ENCODE results near the gene BCAS4. TPM values are rescaled to one million over a fixed set of nuclear protein-coding genes. Genes with fewer than 3 reads are reported as not detected.

The BCAS4 gene
- total RNA-seq, 3 donors from 2014 or later (not counting 1 experiment from before 2014, with no cell fraction given) = 7.7 to 13.5 (median 10.5) TPM

DNA sequence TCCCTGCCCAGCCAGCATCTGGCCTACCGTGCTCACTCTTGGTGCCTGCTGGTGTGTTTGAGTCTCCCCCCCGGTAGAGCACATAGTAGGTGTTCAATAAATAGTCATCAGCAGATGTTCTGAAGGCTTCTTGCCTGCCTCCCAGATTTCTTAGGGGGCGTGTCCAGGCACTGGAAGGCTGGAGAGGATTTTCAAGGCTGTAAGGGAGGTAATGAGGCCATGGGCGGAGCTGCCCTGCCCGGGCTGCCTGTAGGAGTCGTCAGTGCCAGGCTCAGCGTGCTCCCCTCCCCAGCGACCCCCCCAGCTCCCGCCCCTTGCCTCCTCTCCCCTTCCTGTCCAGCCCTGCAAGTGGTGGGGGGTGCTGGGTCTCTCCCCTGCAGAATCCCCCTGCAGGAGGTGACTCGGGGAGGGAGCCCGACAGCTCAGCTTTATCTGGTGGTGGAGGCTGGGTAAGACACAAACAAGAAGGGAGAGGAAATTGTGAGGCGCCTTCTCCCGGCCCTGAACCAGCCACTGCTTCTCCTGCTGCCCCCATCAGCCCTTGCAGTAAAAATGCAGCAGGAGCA, 55.9 kb downstream of the BCAS4 start:
- H3K27ac ChIP-seq (ENCODE audit: low read length) = no peak overlapping the region
- 57% methylated on average over 11 of the region's 13 CpGs for WGBS (ENCODE audit: insufficient coverage)
- peak in 1 of 2 donors; percentile 12 for DNase-seq
- peaks cover 10 to 27% of the 10 kb centered on the region in 2 donors for H3K4me1 Mint-ChIP-seq
- no peak overlapping the region for H3K27ac Mint-ChIP-seq
- no peaks in the 10 kb centered on the region for H3K36me3 Mint-ChIP-seq
- H3K4me1 ChIP-seq (ENCODE audit: control insufficient read depth, insufficient read depth, low read length) = peaks cover 9% of the 10 kb centered on the region
- H3K36me3 ChIP-seq (ENCODE audit: control insufficient read depth, insufficient read depth, low read length) = no peaks in the 10 kb centered on the region
- no peak for ATAC-seq
- no peaks in the 10 kb centered on the region for H3K9me3 Mint-ChIP-seq
- H3K9me3 ChIP-seq (ENCODE audit: control insufficient read depth, insufficient read depth, low read length) = no peaks in the 10 kb centered on the region
- TF ChIP-seq, protein P1, sequence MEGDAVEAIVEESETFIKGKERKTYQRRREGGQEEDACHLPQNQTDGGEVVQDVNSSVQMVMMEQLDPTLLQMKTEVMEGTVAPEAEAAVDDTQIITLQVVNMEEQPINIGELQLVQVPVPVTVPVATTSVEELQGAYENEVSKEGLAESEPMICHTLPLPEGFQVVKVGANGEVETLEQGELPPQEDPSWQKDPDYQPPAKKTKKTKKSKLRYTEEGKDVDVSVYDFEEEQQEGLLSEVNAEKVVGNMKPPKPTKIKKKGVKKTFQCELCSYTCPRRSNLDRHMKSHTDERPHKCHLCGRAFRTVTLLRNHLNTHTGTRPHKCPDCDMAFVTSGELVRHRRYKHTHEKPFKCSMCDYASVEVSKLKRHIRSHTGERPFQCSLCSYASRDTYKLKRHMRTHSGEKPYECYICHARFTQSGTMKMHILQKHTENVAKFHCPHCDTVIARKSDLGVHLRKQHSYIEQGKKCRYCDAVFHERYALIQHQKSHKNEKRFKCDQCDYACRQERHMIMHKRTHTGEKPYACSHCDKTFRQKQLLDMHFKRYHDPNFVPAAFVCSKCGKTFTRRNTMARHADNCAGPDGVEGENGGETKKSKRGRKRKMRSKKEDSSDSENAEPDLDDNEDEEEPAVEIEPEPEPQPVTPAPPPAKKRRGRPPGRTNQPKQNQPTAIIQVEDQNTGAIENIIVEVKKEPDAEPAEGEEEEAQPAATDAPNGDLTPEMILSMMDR (IDR thresholded peaks at IDR 0.05) = no peak
- no peak overlapping the region for H3K4me3 Mint-ChIP-seq
- no peaks in the 10 kb centered on the region for H3K27me3 Mint-ChIP-seq (ENCODE audit: low read depth in 2 of 2)
- intact Hi-C loops (cut with micrococcal nuclease) = no loop called here
- no peaks in the 10 kb centered on the region for H3K27me3 ChIP-seq (ENCODE audit: control insufficient read depth, insufficient read depth, low read length)
- H3K4me3 ChIP-seq (ENCODE audit: low read length) = no peak overlapping the region

DNA sequence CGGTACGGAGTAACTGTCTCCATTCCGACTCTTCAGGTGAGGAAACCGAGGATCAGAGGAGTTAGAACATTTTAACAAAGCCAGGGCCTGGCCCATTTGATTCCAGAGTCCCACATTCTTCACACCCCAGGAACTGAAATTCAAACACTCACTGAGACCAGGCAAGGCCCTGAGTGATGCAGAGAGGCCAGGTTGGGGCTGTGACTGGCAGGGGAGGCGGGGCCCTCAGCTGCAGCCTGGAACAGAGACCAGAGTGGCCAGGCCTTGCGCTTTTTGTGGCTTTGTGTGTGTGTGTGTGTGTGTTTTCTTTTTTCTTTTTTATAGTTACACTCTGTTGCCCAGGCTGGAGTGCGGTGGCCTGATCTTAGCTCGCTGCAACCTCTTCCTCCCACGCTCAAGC, 57.2 kb downstream of the BCAS4 start:
- H3K4me1 Mint-ChIP-seq = peaks cover 10 to 27% of the 10 kb centered on the region in 2 donors
- Histone ChIP-seq H3K4me1 (ENCODE audit: control insufficient read depth, insufficient read depth, low read length) (peaks cover 9% of the 10 kb centered on the region), H3K4me3 (ENCODE audit: low read length) (no peak overlapping the region), H3K9me3 (ENCODE audit: control insufficient read depth, insufficient read depth, low read length) (no peaks in the 10 kb centered on the region), H3K36me3 (ENCODE audit: control insufficient read depth, insufficient read depth, low read length) (no peaks in the 10 kb centered on the region), H3K27ac (ENCODE audit: low read length) (no peak overlapping the region), H3K27me3 (ENCODE audit: control insufficient read depth, insufficient read depth, low read length) (no peaks in the 10 kb centered on the region)
- H3K27me3 Mint-ChIP-seq (ENCODE audit: low read depth in 2 of 2) = no peaks in the 10 kb centered on the region
- H3K36me3 Mint-ChIP-seq = no peaks in the 10 kb centered on the region
- WGBS (ENCODE audit: insufficient coverage) = 97% methylated on average over 8 of the region's 9 CpGs
- intact Hi-C loops (cut with micrococcal nuclease) = no loop called here
- H3K9me3 Mint-ChIP-seq = no peaks in the 10 kb centered on the region
- no peak for ATAC-seq
- no peak overlapping the region for H3K27ac Mint-ChIP-seq
- TF ChIP-seq, protein P1 (IDR thresholded peaks at IDR 0.05) = no peak
- no peak overlapping the region for H3K4me3 Mint-ChIP-seq
- no peak for DNase-seq

DNA sequence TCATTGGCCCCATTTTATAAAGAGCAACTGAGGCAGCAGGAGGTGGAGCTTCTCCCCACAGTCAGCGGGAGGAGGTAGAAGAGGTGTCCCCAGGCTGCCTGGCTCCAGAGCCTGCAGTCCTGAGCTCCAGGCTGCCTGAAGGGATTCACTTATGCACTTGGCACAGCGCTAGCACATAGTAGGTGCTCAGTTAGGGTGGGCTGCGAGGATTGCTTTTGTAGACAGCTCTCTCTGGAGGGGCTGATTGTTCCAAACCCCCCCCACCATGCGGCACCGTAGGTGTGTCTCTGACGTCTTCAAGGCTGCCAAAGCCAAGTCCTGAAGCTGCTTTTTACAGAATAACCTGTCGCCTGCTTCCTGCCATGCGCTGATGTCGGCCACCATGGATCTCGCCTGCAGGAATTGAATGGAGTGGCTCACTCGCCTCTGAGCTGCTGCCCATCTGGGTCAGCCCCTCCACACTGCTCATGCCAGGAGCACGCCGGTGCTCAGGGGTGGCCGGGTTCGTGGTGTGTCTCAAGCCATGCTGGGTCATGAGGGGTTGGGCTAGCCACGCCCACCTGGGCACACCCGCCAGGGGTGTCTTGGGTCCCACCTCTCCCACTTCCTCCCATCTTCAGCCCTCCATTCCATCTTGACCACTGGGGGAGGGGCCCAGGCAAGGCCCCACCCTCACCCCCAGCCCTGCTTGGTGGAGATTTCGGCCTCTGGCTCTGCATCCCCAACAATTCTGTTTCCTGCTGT, 59.8 kb downstream of the BCAS4 start:
- H3K27ac Mint-ChIP-seq = no peak overlapping the region
- H3K27ac ChIP-seq (ENCODE audit: low read length) = no peak overlapping the region

More for the DNA sequence above, 59.8 kb downstream of the BCAS4 start:
- Histone ChIP-seq H3K4me3 (ENCODE audit: low read length) (no peak overlapping the region), H3K9me3 (ENCODE audit: control insufficient read depth, insufficient read depth, low read length) (no peaks in the 10 kb centered on the region), H3K27me3 (ENCODE audit: control insufficient read depth, insufficient read depth, low read length) (no peaks in the 10 kb centered on the region), H3K4me1 (ENCODE audit: control insufficient read depth, insufficient read depth, low read length) (no peaks in the 10 kb centered on the region), H3K36me3 (ENCODE audit: control insufficient read depth, insufficient read depth, low read length) (no peaks in the 10 kb centered on the region)
- Mint-ChIP-seq H3K4me1 (peaks cover 0 to 11% of the 10 kb centered on the region in 2 donors), H3K4me3 (no peak overlapping the region), H3K36me3 (no peaks in the 10 kb centered on the region), H3K9me3 (no peaks in the 10 kb centered on the region), H3K27me3 (ENCODE audit: low read depth in 2 of 2) (no peaks in the 10 kb centered on the region)
- intact Hi-C loops (cut with micrococcal nuclease) = no loop called here
- no peak for DNase-seq
- TF ChIP-seq, protein P1 (IDR thresholded peaks at IDR 0.05) = no peak
- WGBS (ENCODE audit: insufficient coverage) = 93% methylated on average over 18 of the region's 18 CpGs
- no peak for ATAC-seq

Measured in natural killer cell (primary cell).